D341Med (cell line): ENCODE results near the gene PSMC1.

Experiments
- DNase-seq: peaks from one replicate; pipeline ENCODE4 v3.0.0; 2012; ENCODE audit warnings: low spot score

PSMC1 gene

DNA sequence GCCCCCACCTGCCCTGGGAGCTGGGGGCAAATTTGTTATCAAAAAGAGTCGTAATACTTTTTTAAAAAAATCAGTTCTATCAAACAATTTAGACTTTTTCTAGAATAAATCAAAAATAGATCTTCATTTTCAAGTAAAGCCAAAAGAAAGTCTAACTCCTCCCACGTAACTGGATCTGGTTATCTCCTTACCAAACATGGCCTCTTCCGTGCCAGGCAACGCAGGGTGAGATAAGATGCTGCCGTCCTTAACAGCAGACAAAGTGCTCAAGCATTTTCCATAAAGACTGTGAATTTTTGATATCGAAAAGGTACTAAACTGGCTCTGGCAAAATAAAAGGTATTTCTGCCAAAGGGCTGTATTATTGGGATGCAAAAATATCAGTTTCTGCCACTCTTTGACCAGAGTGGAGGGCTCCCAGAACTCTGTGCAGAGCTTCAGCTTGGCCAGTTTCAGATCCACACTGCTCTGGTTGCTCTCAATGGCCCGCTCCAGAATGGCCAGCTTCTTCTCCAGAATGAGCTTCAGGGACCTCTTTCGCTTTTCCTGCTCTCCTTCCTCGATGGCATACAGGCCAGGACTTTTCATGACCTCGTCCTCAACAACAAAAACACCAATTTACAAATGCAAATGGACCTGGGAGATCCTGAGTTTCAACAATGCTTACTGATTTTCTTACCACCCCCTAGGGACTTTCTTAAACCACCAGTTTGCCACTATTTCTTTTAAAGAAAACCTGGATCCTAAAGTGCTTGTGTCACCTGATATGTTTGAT lies 46.4 kb downstream of the PSMC1 start:
- no peak for DNase-seq

DNA sequence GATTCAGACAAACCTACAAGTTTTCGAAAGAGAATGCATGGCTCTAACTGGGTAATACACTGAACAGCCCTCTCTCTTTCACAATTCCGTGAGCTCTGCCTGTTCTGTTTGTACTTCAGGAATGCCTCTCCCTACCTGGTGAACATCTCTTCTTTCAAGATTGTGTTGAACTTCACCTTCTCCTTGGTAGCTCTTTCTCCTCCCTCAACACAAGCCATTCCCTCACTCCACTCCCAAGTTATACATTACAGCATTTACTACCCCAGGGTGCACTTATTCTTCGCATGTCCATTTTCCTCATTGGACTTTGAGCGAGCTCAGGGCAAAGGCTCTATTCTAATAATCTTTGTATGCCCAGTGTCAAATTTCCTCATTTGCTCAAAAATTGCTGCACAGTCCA lies 47.1 kb downstream of the PSMC1 start:
- no peak for DNase-seq

DNA sequence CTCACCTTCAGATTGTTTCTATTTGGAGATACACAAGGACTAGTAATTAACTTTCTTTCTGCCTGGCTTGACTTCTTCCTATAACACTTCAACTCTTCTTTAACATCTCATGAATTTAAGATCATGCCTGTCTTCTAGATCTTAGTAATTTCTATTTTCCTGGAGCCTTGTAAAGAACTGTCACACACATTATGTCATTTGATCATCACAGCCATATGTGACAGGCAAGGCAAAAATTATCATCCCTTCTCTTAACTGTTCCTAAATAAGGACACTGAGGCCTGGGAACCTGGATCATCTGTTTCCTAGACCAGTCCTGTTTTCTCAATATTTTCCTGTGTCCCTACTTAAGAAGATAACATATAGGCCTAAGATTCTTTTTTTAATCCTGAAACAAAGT lies 48.1 kb downstream of the PSMC1 start:
- no peak for DNase-seq

DNA sequence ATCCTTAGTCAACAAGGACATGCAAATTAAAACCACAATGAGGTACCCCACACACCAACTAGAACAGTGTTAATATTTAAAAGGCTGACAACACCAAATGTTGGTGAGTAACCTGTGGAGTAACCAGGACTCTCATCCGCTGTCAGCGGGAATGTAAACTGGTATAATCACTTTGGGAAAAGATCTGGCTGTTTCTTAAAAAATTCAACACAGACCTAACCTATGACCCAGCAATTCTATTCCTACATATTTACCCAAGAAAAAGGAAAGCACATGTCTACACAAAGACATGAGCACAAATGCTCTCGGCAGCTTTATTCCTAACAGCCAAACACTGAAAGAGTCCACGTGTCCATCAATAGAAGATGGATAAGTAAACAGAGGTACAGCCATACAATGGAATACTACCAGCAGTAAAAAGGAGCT lies 48.8 kb downstream of the PSMC1 start:
- no peak for DNase-seq

DNA sequence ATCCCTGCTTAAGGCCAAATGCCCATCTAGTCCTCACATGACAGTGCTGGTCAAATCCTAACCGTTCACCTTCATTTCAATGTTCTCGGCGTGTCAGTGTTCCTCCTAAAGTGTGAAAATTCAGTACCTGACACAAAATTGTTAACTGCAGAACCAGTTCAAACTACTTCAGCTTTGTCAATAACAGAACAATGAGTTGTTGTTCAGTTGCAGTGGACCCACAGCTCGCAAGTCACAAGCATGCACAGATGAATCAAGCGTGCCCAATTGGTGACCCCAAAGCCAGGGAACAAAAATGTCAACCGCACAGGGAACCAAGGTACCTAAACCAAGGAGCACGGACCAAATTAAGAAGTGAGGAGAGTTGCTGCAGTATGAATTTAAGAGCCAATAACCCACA lies 52.2 kb downstream of the PSMC1 start:
- DNase-seq = no peak

DNA sequence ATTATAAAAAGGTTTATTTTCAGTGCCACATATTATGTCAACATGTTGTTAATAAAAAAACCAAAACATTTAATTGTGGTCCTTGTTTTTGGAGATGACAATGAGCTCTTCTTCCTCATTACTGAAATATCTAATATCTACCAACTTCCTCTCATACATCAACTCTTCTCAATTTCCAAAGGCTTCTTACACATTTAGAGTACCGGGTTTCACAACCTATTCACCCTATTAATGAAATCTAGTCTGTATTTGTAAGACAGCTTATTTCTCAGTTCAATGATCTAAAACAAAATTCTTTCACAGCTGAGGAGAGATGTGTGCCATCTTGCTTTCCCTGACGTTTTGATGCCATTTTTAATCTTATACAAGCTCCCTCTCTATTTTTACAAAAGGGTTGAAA lies 60.9 kb downstream of the PSMC1 start:
- no peak for DNase-seq

DNA sequence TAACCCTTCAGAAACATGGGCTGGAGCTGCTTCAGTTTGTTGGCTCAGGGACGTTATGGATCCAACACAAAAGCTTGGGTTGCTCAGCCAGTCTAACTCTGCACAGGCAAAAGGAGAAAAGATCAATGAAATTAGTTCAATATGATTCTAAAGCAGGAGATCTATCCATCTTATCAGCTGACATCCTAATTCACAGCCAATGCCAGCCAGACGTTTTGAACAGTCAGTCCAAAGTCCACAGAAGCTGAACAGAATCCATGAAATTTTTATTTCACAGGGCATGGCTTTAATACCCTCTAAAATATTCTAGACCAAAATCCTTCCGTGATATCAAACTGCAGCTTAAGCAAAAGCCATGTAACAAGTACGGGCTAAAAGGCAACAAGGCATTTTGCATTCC lies 61.7 kb downstream of the PSMC1 start:
- no peak for DNase-seq

DNA sequence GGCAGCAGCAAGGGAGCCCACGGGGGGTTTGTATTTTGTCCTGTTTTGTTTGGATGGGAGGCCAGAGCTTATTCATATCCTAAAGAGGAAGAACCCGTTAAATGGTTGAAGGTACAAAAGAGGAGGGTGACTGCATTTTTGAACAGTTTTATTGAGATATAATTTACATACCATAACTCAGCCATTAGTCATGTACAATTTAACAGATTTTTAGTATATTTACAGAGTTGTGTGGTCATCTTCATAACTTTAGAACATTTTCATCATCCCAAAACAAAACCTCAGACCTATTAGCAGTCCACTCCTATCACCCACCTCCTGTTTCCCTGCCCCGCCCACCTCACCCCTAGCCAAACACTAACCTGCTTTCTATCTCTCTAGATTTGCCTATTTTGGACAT lies 62.8 kb downstream of the PSMC1 start:
- DNase-seq = no peak

DNA sequence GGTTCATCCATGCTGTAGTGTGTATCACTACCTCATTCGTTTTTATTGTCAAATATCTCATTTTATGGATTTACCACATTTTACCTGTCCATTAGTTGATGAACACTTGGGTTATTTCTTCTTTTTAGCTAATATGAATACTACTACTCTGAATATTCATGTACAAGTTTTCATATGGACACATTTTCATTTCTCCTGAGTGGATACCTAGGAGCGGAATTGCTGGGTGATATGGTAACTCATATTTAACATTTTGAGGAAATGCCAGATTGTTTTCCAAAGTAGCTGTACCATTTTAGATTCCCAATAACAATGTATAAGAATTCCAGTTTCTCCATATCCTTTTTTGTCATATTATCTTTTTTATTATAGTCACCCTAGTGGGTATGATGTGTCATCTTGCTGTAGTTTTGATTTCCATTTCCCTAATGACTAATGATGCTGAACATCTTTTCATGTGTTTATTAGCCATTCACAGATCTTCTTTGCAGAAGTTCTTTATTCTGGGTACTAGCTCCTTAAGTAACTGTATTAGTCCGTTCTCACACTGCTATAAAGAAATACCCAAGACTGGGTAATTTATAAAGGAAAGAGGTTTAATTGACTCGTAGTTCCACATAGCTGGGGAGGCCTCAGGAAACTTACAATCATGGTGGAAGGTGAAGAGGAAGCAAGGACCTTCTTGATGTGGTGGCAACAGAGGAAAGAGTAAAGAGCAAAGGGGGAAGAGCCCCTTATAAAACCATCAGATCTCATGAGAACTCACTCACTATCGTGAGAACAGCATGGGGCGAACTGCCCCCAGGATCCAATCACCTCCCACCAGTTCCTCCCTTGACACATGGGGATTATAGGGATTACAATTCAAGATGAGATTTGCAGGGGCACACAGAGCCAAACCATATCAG lies 63.5 kb downstream of the PSMC1 start:
- no peak for DNase-seq

DNA sequence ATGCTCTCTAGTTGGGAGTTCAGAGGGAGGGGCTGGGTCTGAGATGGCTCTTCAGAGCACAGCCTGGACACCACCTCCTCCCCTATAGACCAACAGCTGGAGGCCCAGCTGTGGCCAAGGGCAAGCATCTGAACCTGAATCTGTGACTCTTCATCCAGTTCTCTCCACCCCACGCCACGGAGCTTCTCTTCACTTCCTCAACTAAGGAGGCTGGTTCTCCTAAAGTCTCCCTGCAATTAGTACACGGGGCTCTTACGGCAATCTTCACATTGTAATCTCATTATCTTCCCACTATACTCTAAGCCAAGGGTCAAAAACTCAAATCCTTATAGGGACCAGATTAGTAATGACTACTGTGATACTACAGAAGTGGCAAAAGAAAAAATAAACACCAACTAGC lies 65.5 kb downstream of the PSMC1 start:
- no peak for DNase-seq
